Astrocyte (in vitro differentiated cells and primary cell): ENCODE measurements around the gene CRELD2.

Source experiments
- EZH2 ChIP-seq: IDR thresholded peaks from 2 replicates; pipeline ENCODE4 v1.6.1; 2012; ENCODE audit warnings: mild to moderate bottlenecking, low read length, inconsistent platforms; ENCODE audit not compliant: insufficient read depth
- TF ChIP-seq, protein P1 (sequence below): IDR thresholded peaks from 2 replicates; pipeline ENCODE4 v1.5.1; 2011; ENCODE audit warnings: low read depth, mild to moderate bottlenecking, inconsistent platforms, low read length, moderate library complexity; ENCODE audit not compliant: insufficient read depth

DNA sequence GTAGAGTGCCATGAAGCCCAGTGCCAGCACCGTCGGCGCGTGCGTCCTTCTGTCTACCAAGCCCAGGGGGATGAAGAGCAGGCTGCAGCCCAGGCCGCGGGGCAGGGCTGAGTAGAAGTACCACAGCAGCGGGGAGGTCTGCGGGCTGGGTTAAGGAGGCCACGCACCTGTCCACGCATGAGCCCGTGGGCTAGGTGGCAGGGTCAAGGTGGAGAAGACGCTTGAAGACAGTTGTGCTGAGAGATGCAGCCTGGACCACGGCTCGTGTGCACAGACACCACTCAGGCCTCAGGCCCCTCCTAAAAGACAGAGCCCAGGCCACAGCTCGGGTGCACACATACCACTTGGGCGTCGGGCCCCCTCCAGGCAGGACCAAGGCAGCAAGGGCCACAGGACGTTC, 10.6 kb upstream of the CRELD2 start:
- TF ChIP-seq, protein P1, sequence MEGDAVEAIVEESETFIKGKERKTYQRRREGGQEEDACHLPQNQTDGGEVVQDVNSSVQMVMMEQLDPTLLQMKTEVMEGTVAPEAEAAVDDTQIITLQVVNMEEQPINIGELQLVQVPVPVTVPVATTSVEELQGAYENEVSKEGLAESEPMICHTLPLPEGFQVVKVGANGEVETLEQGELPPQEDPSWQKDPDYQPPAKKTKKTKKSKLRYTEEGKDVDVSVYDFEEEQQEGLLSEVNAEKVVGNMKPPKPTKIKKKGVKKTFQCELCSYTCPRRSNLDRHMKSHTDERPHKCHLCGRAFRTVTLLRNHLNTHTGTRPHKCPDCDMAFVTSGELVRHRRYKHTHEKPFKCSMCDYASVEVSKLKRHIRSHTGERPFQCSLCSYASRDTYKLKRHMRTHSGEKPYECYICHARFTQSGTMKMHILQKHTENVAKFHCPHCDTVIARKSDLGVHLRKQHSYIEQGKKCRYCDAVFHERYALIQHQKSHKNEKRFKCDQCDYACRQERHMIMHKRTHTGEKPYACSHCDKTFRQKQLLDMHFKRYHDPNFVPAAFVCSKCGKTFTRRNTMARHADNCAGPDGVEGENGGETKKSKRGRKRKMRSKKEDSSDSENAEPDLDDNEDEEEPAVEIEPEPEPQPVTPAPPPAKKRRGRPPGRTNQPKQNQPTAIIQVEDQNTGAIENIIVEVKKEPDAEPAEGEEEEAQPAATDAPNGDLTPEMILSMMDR, result no peak
- no peak for TF ChIP-seq EZH2
